Measurements from ENCODE around the gene HPS1.

- TF ChIP-seq ZFX (IDR thresholded peaks at IDR 0.05) = no peak
- no peak for TF ChIP-seq CTCF (conservative IDR thresholded peaks at IDR 0.05)
These were observed 69.2 kb downstream of the HPS1 start for GRCh38 chr10:98377536-98377935.

Data from C4-2B (cell line).